Measurements from ENCODE around the gene OR2H1. TPM values are rescaled to one million over a fixed set of nuclear protein-coding genes. Genes with fewer than 3 reads are reported as not detected.

The OR2H1 gene
- total and polyA plus RNA-seq, 8 donors, result not detected

- Histone ChIP-seq H3K4me1 (no peaks in the 10 kb centered on the region), H3K4me3 (no peak overlapping the region), H3K27me3 (no peaks in the 10 kb centered on the region), H3K36me3 (no peaks in the 10 kb centered on the region), H3K9me3 (no peaks in the 10 kb centered on the region), H3K27ac (no peak overlapping the region)
- DNase-seq (no peak), ATAC-seq (no peak)
- no peak for TF ChIP-seq CTCF (IDR thresholded peaks at IDR 0.05)
- intact Hi-C loops (cut with DNase I), result no loop called here
These were observed 34.6 kb downstream of the OR2H1 start for GRCh38 chr6:29491574-29491973.

- H3K36me3 ChIP-seq, result no peaks in the 10 kb centered on the region
- no peak for TF ChIP-seq CTCF (IDR thresholded peaks at IDR 0.05)
- DNase-seq, result no peak
- no peak overlapping the region for H3K4me3 ChIP-seq
- no peak overlapping the region for H3K27ac ChIP-seq
- intact Hi-C loops (cut with DNase I), result no loop called here
- no peaks in the 10 kb centered on the region for H3K9me3 ChIP-seq
- no peaks in the 10 kb centered on the region for H3K27me3 ChIP-seq
- H3K4me1 ChIP-seq, result no peaks in the 10 kb centered on the region
- no peak for ATAC-seq
These were observed 36.3 kb downstream of the OR2H1 start for GRCh38 chr6:29493261-29493660.

- Histone ChIP-seq H3K36me3 (no peaks in the 10 kb centered on the region), H3K27ac (no peak overlapping the region), H3K4me3 (no peak overlapping the region), H3K27me3 (no peaks in the 10 kb centered on the region), H3K4me1 (no peaks in the 10 kb centered on the region), H3K9me3 (no peaks in the 10 kb centered on the region)
- ATAC-seq, result no peak
- no peak for DNase-seq
- no peak for TF ChIP-seq CTCF (IDR thresholded peaks at IDR 0.05)
- intact Hi-C loops (cut with DNase I), result no loop called here
These were observed 37.2 kb downstream of the OR2H1 start for GRCh38 chr6:29494131-29494530.

- no peaks in the 10 kb centered on the region for H3K9me3 ChIP-seq
- no peak overlapping the region for H3K4me3 ChIP-seq
- H3K36me3 ChIP-seq, result no peaks in the 10 kb centered on the region
- H3K27ac ChIP-seq, result no peak overlapping the region
- H3K27me3 ChIP-seq, result peaks cover 0 to 10% of the 10 kb centered on the region in 2 donors
- no peak for DNase-seq
- TF ChIP-seq CTCF (IDR thresholded peaks at IDR 0.05), result no peak
- no peaks in the 10 kb centered on the region for H3K4me1 ChIP-seq
- ATAC-seq, result no peak
- intact Hi-C loops (cut with DNase I), result no loop called here
These were observed 38.6 kb downstream of the OR2H1 start for GRCh38 chr6:29495571-29495970.

GRCh38 chr6:29496961-29497360, 40.0 kb downstream of the OR2H1 start:
- DNase-seq (no peak), ATAC-seq (no peak)
- intact Hi-C loops (cut with DNase I), result no loop called here
- H3K9me3 ChIP-seq, result no peaks in the 10 kb centered on the region
- TF ChIP-seq CTCF (IDR thresholded peaks at IDR 0.05), result no peak
- H3K27me3 ChIP-seq, result peaks cover 0 to 20% of the 10 kb centered on the region in 2 donors
- no peaks in the 10 kb centered on the region for H3K4me1 ChIP-seq
- H3K36me3 ChIP-seq, result no peaks in the 10 kb centered on the region
- no peak overlapping the region for H3K27ac ChIP-seq
- H3K4me3 ChIP-seq, result no peak overlapping the region

All from left lung (tissue), 10 donors.